HG03196 (cell line): Measurements from ENCODE around the gene REN.
A peak's percentile ranks its signal among the peaks of the same experiment; 100 is the strongest.

Experiments used
- ATAC-seq: cut with Tn5 transposase; IDR thresholded peaks from one replicate; pipeline ENCODE4 v1.9.1; 2021; ENCODE audit not compliant: unreplicated experiment

Gene REN

GRCh38 chr1:204166219-204166618 is at the start of gene REN:
Gene REN, minus strand, starts transcription at chr1:204166337. Its CDS starts 44 bp downstream, at chr1:204166293.
- no peak for ATAC-seq

- peak; percentile 81 for ATAC-seq
Measured at GRCh38 chr1:204213668-204214662, 47.8 kb upstream of the REN start, which contains the start of gene GOLT1A. Gene GOLT1A, minus strand, starts transcription at chr1:204213988. Its CDS starts 82 bp downstream, at chr1:204213906.

DNA sequence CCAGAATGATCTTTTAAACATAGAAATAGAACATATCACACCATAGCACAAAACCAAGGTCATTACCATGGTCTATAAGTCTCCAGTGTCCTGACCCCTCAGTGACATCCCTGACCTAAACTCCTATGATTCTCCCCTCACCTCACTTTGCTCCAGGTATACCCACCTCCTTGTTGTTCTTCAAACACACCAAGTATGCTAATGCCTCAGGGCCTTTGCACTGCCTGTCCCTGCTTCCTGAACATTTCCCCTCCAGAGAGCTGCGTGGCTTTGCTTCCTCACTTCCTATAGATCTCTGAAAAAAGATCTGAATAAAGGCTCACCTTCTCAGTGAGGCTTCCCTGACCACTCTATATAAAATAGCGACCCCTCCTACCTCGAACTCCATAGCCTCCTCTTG is 46.6 kb upstream of the REN start:
- no peak for ATAC-seq

GRCh38 chr1:204211046-204211445 is 44.9 kb upstream of the REN start:
- no peak for ATAC-seq

- ATAC-seq = peak; percentile 79
Measured at GRCh38 chr1:204207136-204207616, 41.0 kb upstream of the REN start.

- no peak for ATAC-seq
Measured at GRCh38 chr1:204206121-204206520, 40.0 kb upstream of the REN start.

- no peak for ATAC-seq
Measured at GRCh38 chr1:204205486-204205885, 39.3 kb upstream of the REN start.

- no peak for ATAC-seq
Measured at GRCh38 chr1:204204944-204205343, 38.8 kb upstream of the REN start.

DNA sequence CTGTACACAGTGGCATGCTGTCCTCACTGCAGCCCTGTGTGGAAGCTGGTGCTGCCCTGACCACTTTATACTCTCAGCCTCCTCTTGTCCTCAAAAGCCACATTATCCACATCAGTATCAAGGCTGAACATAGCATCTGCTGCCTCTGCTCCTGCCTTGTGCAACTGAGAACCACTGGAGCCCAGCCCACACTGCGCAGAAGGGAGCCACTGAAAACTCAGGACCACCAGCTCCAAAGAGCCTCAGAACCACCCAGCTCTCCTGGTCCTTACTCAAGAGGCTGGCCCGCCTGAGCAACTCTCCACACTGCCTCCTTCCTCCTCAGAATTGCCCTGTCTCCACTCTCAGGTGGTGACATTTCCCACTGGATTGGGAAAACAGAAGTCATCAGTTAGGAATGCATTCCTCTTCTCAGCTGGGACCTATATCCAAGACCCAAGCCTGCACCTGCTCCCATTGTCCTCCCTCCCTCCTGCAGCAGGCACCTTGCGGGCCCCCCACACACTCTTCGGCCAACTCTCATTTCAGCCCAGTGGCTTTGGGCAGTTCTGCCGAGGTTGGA is 37.1 kb upstream of the REN start:
- ATAC-seq = no peak

GRCh38 chr1:204202481-204202880 is 36.3 kb upstream of the REN start:
- no peak for ATAC-seq

DNA sequence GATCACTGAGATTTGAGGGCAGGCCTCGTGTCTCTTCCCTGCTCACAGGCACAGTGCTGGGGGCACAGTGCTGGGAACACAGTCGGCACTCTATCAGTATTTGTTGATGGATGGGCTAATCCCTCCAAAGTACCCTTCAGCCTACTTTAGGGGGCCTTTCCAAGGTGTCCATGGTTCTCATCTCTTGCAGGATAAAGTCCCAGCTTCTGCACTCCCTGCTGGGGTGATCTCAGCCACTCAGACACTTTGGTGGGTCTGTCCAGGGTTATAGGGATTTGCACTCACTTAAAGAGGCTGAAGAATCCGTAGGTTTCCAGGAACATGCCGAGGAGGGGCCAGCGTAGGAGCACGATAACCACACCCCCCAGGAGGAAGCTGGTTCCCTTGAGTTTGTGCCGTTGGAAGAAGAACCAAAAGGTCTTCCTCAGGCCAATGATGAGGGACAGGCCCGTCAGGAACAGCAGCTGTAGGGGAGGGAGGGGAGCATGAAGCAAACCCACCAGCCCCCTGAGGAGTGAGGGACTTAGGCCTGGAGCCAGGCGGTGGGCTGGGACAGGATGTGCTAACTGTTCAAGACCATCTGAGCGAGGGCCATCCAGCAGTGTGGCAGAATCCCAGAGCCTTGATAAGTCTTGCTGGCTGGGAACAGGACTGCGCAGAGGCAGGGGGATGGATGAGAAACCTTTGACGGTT is 35.4 kb upstream of the REN start:
- no peak for ATAC-seq

DNA sequence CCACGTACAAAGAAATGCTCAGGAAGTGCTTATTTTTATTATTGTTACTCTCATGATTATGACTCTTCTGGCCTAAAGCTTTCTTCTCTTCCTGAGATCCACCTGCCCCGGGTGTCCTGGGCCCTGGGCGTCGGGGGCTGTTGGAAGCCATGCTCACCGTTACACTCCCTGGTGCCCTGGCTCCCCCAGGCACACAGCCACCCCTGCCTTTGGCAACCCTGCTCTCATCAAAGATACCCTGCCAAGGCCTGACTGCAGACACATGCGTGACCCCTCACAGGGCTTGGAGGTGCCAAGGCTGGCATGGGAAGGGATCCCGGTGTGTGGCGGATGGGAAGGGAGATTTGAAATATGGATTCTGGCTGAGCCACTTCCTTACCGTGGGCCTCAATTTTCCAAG is 33.4 kb upstream of the REN start:
- no peak for ATAC-seq

GRCh38 chr1:204198348-204199340 is 32.5 kb upstream of the REN start:
- ATAC-seq = no peak

- ATAC-seq = no peak
Measured at GRCh38 chr1:204197068-204197467, 30.9 kb upstream of the REN start.

DNA sequence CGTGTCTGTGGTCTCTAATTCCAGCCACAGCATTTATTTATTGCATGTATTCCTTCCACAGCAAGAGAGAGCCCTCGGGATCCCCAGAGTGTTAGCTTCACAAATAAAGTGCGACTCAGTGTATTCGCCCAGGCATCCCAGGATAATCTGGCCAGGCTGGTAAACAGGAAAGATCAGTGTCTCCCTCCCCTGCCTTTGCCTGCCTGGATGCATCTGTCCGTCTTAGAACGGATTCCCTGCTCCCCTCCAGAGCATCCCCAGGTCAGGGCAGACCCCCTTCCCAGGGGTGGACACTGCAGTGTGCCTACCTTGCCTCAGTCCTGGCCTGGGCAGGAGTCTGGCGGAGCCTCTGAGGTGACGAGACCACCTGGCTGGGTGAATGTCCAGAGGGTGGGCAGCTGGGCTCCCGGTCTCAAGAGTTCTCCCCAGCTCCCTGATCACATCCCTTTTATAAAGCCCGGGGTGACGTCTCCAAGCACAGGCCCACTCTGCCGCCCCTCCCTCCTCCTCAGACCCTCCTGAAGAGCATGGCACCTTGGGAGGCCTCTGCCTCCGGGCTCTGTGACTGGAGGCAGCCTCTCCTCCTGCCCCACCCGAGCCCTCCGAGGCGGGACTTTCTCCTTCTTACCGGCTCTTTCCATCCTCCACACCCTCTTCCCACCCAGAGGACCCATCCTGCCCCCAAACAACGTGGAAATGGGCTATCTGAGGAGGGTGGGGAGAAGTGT is 30.1 kb upstream of the REN start, which contains the start of gene KISS1:
Gene KISS1, minus strand, starts transcription at position 424 of the 728 bp plus-strand sequence. CDS start 3,615 bp downstream, outside the sequence.
- ATAC-seq = no peak

GRCh38 chr1:204194771-204195170 is 28.6 kb upstream of the REN start:
- ATAC-seq = no peak

DNA sequence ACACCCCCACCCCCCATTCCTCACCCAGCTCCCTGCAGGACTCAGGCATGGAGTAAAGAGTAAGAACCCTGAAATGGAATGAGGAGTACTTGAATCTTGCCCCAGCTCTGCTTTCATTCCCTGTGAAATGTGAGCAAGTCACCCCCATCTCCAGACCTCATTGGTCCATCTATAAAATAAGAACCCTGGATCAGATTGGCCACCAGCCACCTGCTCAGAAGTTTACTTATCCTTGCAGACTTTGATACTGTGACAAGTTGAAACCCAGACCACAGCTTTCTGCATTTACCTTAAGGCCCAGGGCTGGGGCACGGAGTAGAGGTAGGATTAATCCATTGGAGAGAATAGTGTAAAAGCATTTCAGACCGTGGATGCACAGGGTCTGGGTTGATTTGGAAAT is 27.9 kb upstream of the REN start:
- no peak for ATAC-seq

DNA sequence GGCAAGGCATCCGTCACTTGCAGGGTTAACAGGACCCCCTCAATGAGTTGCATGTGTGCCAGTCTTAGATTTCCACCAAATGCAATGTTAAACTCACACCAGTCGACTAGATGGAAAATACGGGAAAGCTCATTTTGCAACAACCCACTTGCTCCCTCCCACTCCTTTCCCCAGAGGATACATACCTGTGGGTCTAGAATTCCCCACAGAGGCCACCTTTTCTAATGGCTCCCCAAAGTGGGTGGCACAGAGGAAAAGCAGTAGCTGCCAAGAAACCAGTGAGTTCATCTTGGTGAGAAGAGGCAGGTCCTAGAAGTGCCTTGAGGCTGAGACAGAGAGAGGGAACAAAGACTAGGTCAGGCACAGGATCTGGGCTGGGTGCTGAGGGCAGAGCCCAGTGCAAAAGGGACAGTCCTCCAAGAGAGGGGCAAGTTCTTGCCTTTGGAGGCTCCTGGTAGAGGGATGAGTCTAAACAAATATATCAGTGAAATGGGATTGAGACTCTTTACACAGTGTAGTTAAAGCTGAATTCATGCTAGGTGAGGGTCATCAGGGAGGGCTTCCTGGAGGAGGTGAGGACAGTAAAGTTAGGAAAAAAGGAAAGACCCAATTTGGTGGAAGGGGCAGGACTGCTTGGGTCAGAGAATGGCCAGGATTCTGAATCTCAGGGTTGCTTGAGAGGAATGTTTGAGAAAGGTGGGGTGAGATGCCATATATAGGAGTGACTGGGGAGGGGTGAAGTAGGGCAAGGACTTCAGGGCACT is 26.6 kb upstream of the REN start:
- no peak for ATAC-seq

DNA sequence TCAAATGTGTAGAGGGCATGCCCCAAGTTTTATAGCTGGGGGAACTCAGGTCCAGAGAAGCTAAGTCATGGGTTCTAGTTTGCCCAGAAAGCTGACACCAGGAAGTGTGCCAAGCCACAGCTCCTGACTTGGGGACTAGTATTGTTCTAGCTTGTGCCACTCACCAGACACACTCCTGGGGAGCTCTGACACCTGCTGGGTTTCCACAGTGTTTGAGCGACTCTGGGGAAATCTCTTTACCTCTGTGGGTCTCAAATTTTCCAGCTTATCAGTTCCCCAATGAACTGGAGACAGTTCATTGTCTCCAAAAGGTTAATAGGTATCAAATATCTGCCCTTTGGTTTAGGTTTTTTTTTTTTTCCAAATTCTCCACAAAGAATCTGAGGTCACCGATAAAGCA is 25.9 kb upstream of the REN start:
- ATAC-seq = no peak
